WERI-Rb-1 (cell line): Measurements from ENCODE around the gene WNT7B.

ENCODE experiments used
- DNase-seq: peaks from one replicate; pipeline ENCODE4 v3.0.0-alpha.2; 2020
- H3K27ac ChIP-seq: fragments of 250-450 bp; sonication (Bioruptor Pico); 2 replicates; pipeline ENCODE4 v1.5.1; 2020; ENCODE audit warnings: mild to moderate bottlenecking, moderate library complexity
- H3K27me3 ChIP-seq: fragments of 250-450 bp; sonication (Bioruptor Pico); 2 replicates; pipeline ENCODE4 v1.5.1; 2021; ENCODE audit warnings: mild to moderate bottlenecking, low read depth, moderate library complexity; ENCODE audit not compliant: insufficient read depth, severe bottlenecking
- H3K36me3 ChIP-seq: fragments of 250-450 bp; sonication (Bioruptor Pico); 2 replicates; pipeline ENCODE4 v1.5.1; 2020; ENCODE audit warnings: mild to moderate bottlenecking, moderate library complexity
- H3K4me3 ChIP-seq: 2 replicates; pipeline ENCODE4 v1.5.1; 2011; ENCODE audit warnings: low read depth, mild to moderate bottlenecking, control low read depth, low read length
- H3K9me3 ChIP-seq: fragments of 250-450 bp; sonication (Bioruptor Pico); 2 replicates; pipeline ENCODE4 v1.5.1; 2021; ENCODE audit warnings: mild to moderate bottlenecking, moderate library complexity; ENCODE audit not compliant: severe bottlenecking
- CTCF ChIP-seq: IDR thresholded peaks from 2 replicates; pipeline ENCODE4 v1.5.1; 2011; ENCODE audit warnings: low read depth, mild to moderate bottlenecking, control low read depth, inconsistent platforms, low read length

The WNT7B gene

GRCh38 chr22:45995405-45996101, 18.6 kb upstream of the WNT7B start:
- H3K36me3 ChIP-seq, result no peaks in the 10 kb centered on the region
- no peak for DNase-seq
- no peaks in the 10 kb centered on the region for H3K9me3 ChIP-seq
- no peak overlapping the region for H3K27ac ChIP-seq
- no peak overlapping the region for H3K4me3 ChIP-seq
- TF ChIP-seq CTCF, result no peak
- H3K27me3 ChIP-seq, result no peaks in the 10 kb centered on the region

- Histone ChIP-seq H3K27ac (no peak overlapping the region), H3K9me3 (no peaks in the 10 kb centered on the region), H3K36me3 (no peaks in the 10 kb centered on the region), H3K27me3 (no peaks in the 10 kb centered on the region), H3K4me3 (no peak overlapping the region)
- peak; percentile 92 for TF ChIP-seq CTCF
- DNase-seq, result peak; percentile 81
These were observed 17.8 kb upstream of the WNT7B start for GRCh38 chr22:45994491-45995404.

GRCh38 chr22:45993841-45994240, 16.9 kb upstream of the WNT7B start:
- H3K9me3 ChIP-seq, result no peaks in the 10 kb centered on the region
- no peaks in the 10 kb centered on the region for H3K36me3 ChIP-seq
- no peaks in the 10 kb centered on the region for H3K27me3 ChIP-seq
- H3K27ac ChIP-seq, result no peak overlapping the region
- no peak for TF ChIP-seq CTCF
- no peak overlapping the region for H3K4me3 ChIP-seq
- no peak for DNase-seq

GRCh38 chr22:45993143-45993692, 16.3 kb upstream of the WNT7B start:
- H3K4me3 ChIP-seq, result no peak overlapping the region
- no peaks in the 10 kb centered on the region for H3K36me3 ChIP-seq
- H3K9me3 ChIP-seq, result no peaks in the 10 kb centered on the region
- no peak overlapping the region for H3K27ac ChIP-seq
- DNase-seq, result no peak
- H3K27me3 ChIP-seq, result no peaks in the 10 kb centered on the region
- TF ChIP-seq CTCF, result no peak

GRCh38 chr22:45992737-45993136, 15.8 kb upstream of the WNT7B start:
- no peak overlapping the region for H3K27ac ChIP-seq
- no peaks in the 10 kb centered on the region for H3K36me3 ChIP-seq
- no peak for TF ChIP-seq CTCF
- DNase-seq, result no peak
- H3K4me3 ChIP-seq, result no peak overlapping the region
- peaks cover 3% of the 10 kb centered on the region for H3K9me3 ChIP-seq
- no peaks in the 10 kb centered on the region for H3K27me3 ChIP-seq
